Body of pancreas (tissue), 4 donors: ENCODE results near the gene PHYKPL.

Source experiments
- POLR2A ChIP-seq, 3 donors: fragments of 450-650 bp; IDR thresholded peaks; one replicate each; pipeline ENCODE4 v1.6.1; 2016; ENCODE audit warnings: antibody characterized with exemption in 3 of 3, mild to moderate bottlenecking in 2 of 3
- TF ChIP-seq, protein P1 (sequence below), 7 experiments: fragments of 450-650 bp in 4 of 7; fragments of 200-600 bp in 3 of 7; sonication (generic) in 3 of 7; IDR thresholded peaks; one replicate each; pipeline ENCODE4 v1.5.1; 2016 to 2019; ENCODE audit warnings: antibody characterized with exemption in 7 of 7

DNA sequence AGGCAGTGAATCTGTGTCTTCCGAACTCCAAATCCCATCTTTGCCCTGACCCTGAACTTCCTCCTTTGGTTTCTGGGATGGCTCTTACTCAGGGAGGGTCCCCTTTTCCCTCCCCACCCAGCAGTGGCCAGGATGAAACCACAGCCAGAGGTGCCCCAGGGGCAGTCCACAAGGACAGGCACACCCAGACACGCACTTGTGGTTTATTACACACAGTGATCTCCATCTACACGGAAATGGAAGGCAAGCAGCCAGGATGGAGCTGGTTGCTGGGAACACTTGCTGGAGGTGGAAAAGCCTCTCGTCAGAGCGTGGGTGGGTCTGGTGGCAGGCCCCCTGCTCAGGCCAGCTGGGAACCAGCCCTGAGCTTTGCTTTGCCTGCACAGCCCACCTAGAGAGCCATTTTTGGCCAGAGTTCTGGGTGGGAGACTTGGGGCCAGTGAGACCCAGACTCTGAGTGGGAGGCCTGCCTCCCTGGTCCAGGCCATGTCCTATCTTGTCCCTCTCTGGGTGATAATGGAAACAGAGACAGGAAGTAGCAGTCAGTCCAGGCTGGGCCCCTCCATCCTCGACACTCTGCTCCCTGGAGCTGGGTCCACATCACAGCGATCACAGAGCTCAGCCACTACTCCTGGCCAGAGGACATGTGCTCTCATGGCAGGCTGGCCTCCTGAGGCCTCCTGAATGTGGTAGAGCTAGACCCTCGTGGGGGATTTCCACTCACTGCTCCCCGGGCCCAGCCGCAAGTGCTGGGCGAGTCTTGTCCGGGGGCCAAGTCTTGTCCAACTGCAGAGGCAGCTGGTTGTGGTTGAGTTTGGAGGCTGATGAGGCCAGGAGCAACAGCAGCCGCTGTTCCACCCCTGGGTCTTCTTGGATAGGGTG, 5.1 kb upstream of the PHYKPL start:
- TF ChIP-seq, protein P1, sequence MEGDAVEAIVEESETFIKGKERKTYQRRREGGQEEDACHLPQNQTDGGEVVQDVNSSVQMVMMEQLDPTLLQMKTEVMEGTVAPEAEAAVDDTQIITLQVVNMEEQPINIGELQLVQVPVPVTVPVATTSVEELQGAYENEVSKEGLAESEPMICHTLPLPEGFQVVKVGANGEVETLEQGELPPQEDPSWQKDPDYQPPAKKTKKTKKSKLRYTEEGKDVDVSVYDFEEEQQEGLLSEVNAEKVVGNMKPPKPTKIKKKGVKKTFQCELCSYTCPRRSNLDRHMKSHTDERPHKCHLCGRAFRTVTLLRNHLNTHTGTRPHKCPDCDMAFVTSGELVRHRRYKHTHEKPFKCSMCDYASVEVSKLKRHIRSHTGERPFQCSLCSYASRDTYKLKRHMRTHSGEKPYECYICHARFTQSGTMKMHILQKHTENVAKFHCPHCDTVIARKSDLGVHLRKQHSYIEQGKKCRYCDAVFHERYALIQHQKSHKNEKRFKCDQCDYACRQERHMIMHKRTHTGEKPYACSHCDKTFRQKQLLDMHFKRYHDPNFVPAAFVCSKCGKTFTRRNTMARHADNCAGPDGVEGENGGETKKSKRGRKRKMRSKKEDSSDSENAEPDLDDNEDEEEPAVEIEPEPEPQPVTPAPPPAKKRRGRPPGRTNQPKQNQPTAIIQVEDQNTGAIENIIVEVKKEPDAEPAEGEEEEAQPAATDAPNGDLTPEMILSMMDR (IDR thresholded peaks at IDR 0.05), result no peak
- TF ChIP-seq POLR2A (IDR thresholded peaks at IDR 0.05), result no peak
